T-helper 17 cell (primary cell): ENCODE data around the gene GP2. TPM values are rescaled to one million over a fixed set of nuclear protein-coding genes. Genes with fewer than 3 reads are reported as not detected.

Experiments used
- ATAC-seq: fragments of 150-1000 bp; cut with Tn5 transposase; 2 replicates; pipeline ENCODE4 v1.10.0; 2021; ENCODE audit warnings: mild to moderate bottlenecking, moderate library complexity
- DNase-seq, 3 donors: peaks; one replicate each; pipeline versions ENCODE4 v3.0.0 to v3.0.0-alpha.2; 2020 to 2021
- H3K9me3 ChIP-seq: one replicate; pipeline ENCODE4 v1.7.0; 2013; ENCODE audit warnings: low read length, mild to moderate bottlenecking; ENCODE audit not compliant: control insufficient read depth, poor library complexity, severe bottlenecking
- H3K27ac Mint-ChIP-seq: one replicate; pipeline ENCODE4 v1.8.0; 2022; ENCODE audit warnings: mild to moderate bottlenecking, moderate library complexity, mixed read lengths
- H3K27me3 Mint-ChIP-seq: one replicate; pipeline ENCODE4 v1.8.0; 2022; ENCODE audit warnings: mixed read lengths
- H3K36me3 Mint-ChIP-seq: one replicate; pipeline ENCODE4 v1.8.0; 2022; ENCODE audit warnings: low read depth, mixed read lengths
- H3K4me1 Mint-ChIP-seq: one replicate; pipeline ENCODE4 v1.8.0; 2022; ENCODE audit warnings: mild to moderate bottlenecking, mixed read lengths
- H3K4me3 Mint-ChIP-seq: one replicate; pipeline ENCODE4 v1.8.0; 2022; ENCODE audit warnings: mild to moderate bottlenecking, moderate library complexity, mixed read lengths
- total RNA-seq, 4 donors: library from RNA in 2 of 4; stranded (reverse) in 2 of 4; gene quantifications; one replicate each; pipeline ENCODE4 v1.2.3 and lab custom pipeline; 2022 to 2026

The GP2 gene
- total RNA-seq, 2 donors from 2014 or later, result not detected

- H3K4me3 Mint-ChIP-seq, result no peak overlapping the region
- no peak for DNase-seq
- no peak for ATAC-seq
- peaks cover 8% of the 10 kb centered on the region for H3K27me3 Mint-ChIP-seq
- no peaks in the 10 kb centered on the region for H3K36me3 Mint-ChIP-seq
- H3K9me3 ChIP-seq, result no peaks in the 10 kb centered on the region
- H3K4me1 Mint-ChIP-seq, result no peaks in the 10 kb centered on the region
- no peak overlapping the region for H3K27ac Mint-ChIP-seq
Observed at GRCh38 chr16:20280259-20280658, 47.1 kb downstream of the GP2 start.

- H3K27me3 Mint-ChIP-seq, result no peaks in the 10 kb centered on the region
- no peaks in the 10 kb centered on the region for H3K9me3 ChIP-seq
- DNase-seq (no peak), ATAC-seq (no peak)
- no peaks in the 10 kb centered on the region for H3K4me1 Mint-ChIP-seq
- no peaks in the 10 kb centered on the region for H3K36me3 Mint-ChIP-seq
- no peak overlapping the region for H3K4me3 Mint-ChIP-seq
- H3K27ac Mint-ChIP-seq, result no peak overlapping the region
Observed at GRCh38 chr16:20271893-20272292, 55.4 kb downstream of the GP2 start.

GRCh38 chr16:20268409-20268808, 58.9 kb downstream of the GP2 start:
- ATAC-seq (no peak), DNase-seq (no peak)
- no peak overlapping the region for H3K4me3 Mint-ChIP-seq
- H3K9me3 ChIP-seq, result no peaks in the 10 kb centered on the region
- H3K27me3 Mint-ChIP-seq, result peaks cover 3% of the 10 kb centered on the region
- H3K4me1 Mint-ChIP-seq, result no peaks in the 10 kb centered on the region
- H3K27ac Mint-ChIP-seq, result no peak overlapping the region
- H3K36me3 Mint-ChIP-seq, result no peaks in the 10 kb centered on the region

GRCh38 chr16:20265019-20265418, 62.3 kb downstream of the GP2 start:
- H3K4me3 Mint-ChIP-seq, result no peak overlapping the region
- H3K4me1 Mint-ChIP-seq, result no peaks in the 10 kb centered on the region
- ATAC-seq (no peak), DNase-seq (no peak)
- no peak overlapping the region for H3K27ac Mint-ChIP-seq
- H3K36me3 Mint-ChIP-seq, result no peaks in the 10 kb centered on the region
- no peaks in the 10 kb centered on the region for H3K9me3 ChIP-seq
- H3K27me3 Mint-ChIP-seq, result peaks cover 9% of the 10 kb centered on the region

- H3K9me3 ChIP-seq, result no peaks in the 10 kb centered on the region
- Mint-ChIP-seq H3K27ac (no peak overlapping the region), H3K4me1 (no peaks in the 10 kb centered on the region), H3K27me3 (peaks cover 9% of the 10 kb centered on the region), H3K36me3 (no peaks in the 10 kb centered on the region), H3K4me3 (no peak overlapping the region)
- DNase-seq, result no peak
- no peak for ATAC-seq
Observed at GRCh38 chr16:20263138-20263855, 64.0 kb downstream of the GP2 start.

GRCh38 chr16:20262248-20262647, 65.1 kb downstream of the GP2 start:
- Mint-ChIP-seq H3K36me3 (no peaks in the 10 kb centered on the region), H3K27me3 (peaks cover 9% of the 10 kb centered on the region), H3K4me1 (no peaks in the 10 kb centered on the region), H3K27ac (no peak overlapping the region), H3K4me3 (no peak overlapping the region)
- H3K9me3 ChIP-seq, result no peaks in the 10 kb centered on the region
- ATAC-seq (no peak), DNase-seq (no peak)

- DNase-seq (no peak), ATAC-seq (no peak)
- H3K9me3 ChIP-seq, result no peaks in the 10 kb centered on the region
- H3K27ac Mint-ChIP-seq, result no peak overlapping the region
- no peaks in the 10 kb centered on the region for H3K4me1 Mint-ChIP-seq
- H3K4me3 Mint-ChIP-seq, result no peak overlapping the region
- peaks cover 9% of the 10 kb centered on the region for H3K27me3 Mint-ChIP-seq
- H3K36me3 Mint-ChIP-seq, result no peaks in the 10 kb centered on the region
Observed at GRCh38 chr16:20260215-20261009, 66.9 kb downstream of the GP2 start.

Other genes with a start within 250 kb of the GP2 start
- not detected for gene UMOD, start 25.2 kb upstream of the GP2 start, total RNA-seq
- gene PDILT, start 77.2 kb upstream of the GP2 start, total RNA-seq, result not detected
- gene ACSM5, start 82.0 kb upstream of the GP2 start, total RNA-seq, result not detected
- not detected for gene ACSM2A, start 124.0 kb upstream of the GP2 start, total RNA-seq
- gene ACSM2B, start 248.9 kb upstream of the GP2 start, total RNA-seq, result not detected